Measurements from ENCODE around the gene SPINT1. TPM values are rescaled to one million over a fixed set of nuclear protein-coding genes. Genes with fewer than 3 reads are reported as not detected.

SPINT1 gene
- total RNA-seq, 2 donors from 2014 or later, result 8.4 to 11.7 TPM

DNA sequence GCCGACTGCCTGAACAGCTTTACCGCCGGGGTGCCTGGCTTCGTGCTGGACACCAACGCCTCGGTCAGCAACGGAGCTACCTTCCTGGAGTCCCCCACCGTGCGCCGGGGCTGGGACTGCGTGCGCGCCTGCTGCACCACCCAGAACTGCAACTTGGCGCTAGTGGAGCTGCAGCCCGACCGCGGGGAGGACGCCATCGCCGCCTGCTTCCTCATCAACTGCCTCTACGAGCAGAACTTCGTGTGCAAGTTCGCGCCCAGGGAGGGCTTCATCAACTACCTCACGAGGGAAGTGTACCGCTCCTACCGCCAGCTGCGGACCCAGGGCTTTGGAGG is 815 bp downstream of the SPINT1 start:
- Mint-ChIP-seq H3K27ac (peak overlapping the region; percentile 65), H3K4me3 (peak overlapping the region; percentile 85), H3K27me3 (no peaks in the 10 kb centered on the region), H3K36me3 (ENCODE audit: low read depth) (no peaks in the 10 kb centered on the region), H3K9me3 (no peaks in the 10 kb centered on the region), H3K4me1 (peaks cover 15% of the 10 kb centered on the region)
- peak; percentile 44 for ATAC-seq (replicated peaks)

DNA sequence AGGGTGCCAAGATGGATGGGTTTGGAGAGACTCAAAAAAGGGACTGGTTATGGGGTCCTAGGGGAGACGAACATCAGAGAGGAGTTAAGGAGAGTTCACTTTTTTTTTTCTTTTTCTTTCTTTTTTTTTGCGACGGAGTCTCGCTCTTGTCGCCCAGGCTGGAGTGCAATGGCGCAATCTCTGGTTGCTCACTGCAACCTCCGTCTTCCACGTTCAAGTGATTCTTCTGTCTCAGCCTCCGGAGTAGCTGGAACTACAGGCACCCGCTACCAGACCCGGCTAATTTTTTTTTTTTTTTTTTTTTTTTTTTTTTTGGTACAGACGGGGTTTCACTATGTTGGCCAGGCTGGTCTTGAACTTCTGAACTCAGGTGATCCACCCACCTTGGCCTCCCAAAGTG is 1.2 kb downstream of the SPINT1 start:
- Mint-ChIP-seq H3K9me3 (no peaks in the 10 kb centered on the region), H3K27ac (peak overlapping the region; percentile 65), H3K27me3 (no peaks in the 10 kb centered on the region), H3K4me3 (peak overlapping the region; percentile 85), H3K36me3 (ENCODE audit: low read depth) (no peaks in the 10 kb centered on the region), H3K4me1 (peaks cover 15% of the 10 kb centered on the region)
- ATAC-seq (replicated peaks), result no peak

DNA sequence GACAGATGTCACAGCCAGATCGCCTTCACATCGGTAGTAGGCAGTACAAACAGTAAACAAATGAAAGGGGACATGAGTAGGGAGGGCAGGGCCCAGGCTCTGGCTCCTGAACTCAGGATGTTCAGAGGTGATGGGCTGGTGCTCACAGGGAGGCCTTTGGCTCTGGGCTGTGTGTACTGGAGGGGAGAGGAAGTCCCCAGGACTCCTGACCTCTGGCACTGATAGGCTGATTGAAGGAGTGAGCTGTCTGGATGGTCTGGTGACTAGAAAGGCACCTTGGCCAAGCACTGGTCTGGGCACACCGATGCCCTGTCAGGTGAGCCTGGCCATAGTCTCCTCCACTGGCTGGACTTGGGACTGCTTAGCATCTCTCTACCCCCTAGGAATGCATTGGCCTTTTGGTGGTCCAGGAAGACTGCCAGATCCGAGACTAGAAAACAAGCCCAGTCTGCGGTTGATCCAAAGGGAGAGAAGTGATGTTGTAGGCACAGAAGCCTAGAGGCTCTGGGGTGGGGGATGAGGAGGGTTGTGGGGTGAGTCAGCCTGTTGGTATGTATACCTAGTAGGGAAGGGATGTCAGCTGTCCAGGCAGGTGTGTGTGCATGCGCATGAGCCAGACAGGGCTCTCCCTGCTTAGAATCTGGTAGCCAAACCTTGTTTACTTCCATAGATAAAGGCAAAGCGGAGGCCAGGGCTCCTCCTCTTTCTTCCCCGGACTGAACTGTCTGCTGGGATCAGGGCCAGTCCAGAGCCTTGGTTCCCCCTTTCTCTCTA is 1.9 kb downstream of the SPINT1 start:
- H3K4me3 Mint-ChIP-seq, result peak overlapping the region; percentile 85
- peaks cover 15% of the 10 kb centered on the region for H3K4me1 Mint-ChIP-seq
- H3K9me3 Mint-ChIP-seq, result no peaks in the 10 kb centered on the region
- H3K27ac Mint-ChIP-seq, result no peak overlapping the region
- ATAC-seq (replicated peaks), result no peak
- no peaks in the 10 kb centered on the region for H3K36me3 Mint-ChIP-seq (ENCODE audit: low read depth)
- H3K27me3 Mint-ChIP-seq, result no peaks in the 10 kb centered on the region

DNA sequence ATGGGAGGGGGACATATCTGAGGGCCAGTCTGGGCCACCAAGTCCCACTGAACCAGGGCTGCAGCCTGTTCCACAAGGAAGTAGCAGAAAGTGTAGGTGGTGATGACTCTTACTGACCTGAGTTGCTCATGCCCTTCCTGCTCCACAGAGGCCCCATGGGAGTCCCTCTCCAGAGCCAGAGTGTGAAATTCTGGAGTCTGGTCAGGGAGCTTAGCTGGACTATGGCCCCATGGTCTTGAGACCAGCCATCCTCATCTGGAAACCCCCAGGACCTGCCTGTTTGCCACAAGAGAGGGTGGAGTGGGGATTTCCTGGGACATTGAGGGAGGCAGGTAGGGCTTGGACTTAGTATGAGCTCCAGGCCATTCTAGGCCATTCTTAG is 3.0 kb downstream of the SPINT1 start:
- Mint-ChIP-seq H3K4me1 (peaks cover 15% of the 10 kb centered on the region), H3K36me3 (ENCODE audit: low read depth) (peaks cover 6% of the 10 kb centered on the region), H3K27me3 (no peaks in the 10 kb centered on the region), H3K4me3 (peak overlapping the region; percentile 85), H3K9me3 (no peaks in the 10 kb centered on the region), H3K27ac (no peak overlapping the region)
- no peak for ATAC-seq (replicated peaks)

DNA sequence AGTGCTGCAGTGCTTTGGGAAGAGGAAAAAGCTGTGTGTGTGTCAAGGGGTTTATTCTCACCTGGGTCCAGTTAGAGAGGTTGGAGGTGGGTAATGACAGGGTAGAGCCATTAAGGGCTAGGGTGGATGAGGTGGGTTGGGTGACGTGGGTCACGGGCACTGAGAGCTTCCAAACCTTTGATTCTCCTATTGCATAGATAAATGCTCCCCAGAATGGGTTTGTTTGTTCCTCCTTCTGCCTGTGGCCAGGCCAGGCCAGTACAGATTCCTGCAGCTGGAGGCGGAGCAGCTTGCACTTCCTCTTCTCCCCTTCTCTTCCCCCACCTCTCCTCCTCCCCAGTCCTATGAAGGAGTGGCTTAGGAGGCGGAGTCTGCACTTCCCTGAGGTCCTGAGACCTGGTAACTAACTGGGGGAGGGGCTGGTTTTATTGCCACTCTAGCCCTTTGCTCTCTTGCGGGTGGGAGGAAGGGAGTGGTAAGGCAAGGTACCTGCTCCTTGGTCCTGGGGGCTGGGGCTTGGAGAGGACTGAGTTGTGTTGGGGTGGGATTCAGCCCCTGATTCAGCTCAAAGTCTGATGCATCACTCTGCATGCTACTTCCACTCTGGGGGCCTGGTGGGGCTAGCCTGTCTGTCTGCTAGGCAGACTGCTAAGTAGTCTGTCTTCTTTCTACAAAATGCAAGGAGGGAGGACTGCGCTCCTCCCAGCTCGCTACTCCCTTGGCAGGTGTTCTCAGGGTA is 3.5 kb downstream of the SPINT1 start:
- Mint-ChIP-seq H3K27ac (peak overlapping the region; percentile 6), H3K27me3 (no peaks in the 10 kb centered on the region), H3K4me1 (peaks cover 15% of the 10 kb centered on the region), H3K36me3 (ENCODE audit: low read depth) (peaks cover 6% of the 10 kb centered on the region), H3K4me3 (peak overlapping the region; percentile 85), H3K9me3 (no peaks in the 10 kb centered on the region)
- ATAC-seq (replicated peaks), result no peak

DNA sequence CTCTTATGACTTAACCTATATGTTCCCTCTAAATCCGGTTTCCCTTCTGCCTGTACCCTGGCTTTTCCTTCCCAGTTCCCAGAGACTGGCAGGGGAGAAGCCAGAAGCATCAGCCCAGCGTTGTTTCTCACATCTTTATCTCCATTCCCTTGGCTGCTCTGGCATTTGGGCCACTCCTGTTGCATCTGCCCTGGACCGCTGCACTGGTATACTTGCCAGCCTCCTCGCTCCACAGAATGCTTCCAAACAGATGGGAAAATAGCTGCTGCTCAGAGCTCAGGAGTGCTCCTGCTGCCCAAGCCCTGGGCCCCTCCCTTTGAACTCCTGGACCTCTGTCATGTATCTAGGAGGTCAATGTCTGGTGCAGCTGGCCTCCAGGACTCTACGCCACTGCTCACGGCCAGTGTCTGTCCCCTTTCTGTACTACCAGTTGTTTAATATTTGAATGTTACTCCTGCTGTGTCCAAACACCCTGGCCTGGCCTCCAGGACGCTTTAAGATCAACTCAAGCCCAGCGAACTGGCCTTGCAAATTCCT is 6.8 kb downstream of the SPINT1 start:
- H3K27me3 Mint-ChIP-seq, result no peaks in the 10 kb centered on the region
- H3K4me3 Mint-ChIP-seq, result no peak overlapping the region
- H3K9me3 Mint-ChIP-seq, result no peaks in the 10 kb centered on the region
- no peak for ATAC-seq (replicated peaks)
- peaks cover 6% of the 10 kb centered on the region for H3K36me3 Mint-ChIP-seq (ENCODE audit: low read depth)
- H3K27ac Mint-ChIP-seq, result no peak overlapping the region
- H3K4me1 Mint-ChIP-seq, result peaks cover 12% of the 10 kb centered on the region

DNA sequence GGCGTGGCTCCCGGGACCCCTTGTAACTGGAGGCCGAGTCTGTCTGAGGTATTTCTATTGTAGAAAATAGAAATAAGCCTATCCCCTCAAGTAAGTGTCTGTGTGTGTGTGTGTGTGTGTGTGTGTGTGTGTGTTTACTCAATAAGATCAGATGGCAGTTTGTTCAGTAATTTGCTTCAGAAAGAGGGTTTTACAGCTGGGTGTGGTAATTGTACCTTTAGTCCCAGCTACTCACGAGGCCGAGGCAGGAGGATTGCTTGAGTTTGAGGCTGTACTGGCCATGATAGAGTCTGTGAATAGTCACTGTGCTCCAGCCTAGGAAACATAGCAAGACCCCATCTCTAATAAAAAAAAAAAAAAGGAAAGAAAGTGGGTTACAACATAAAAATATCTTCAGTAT is 8.7 kb downstream of the SPINT1 start:
- Mint-ChIP-seq H3K4me1 (peaks cover 6% of the 10 kb centered on the region), H3K27me3 (no peaks in the 10 kb centered on the region), H3K27ac (no peak overlapping the region), H3K36me3 (ENCODE audit: low read depth) (peaks cover 6% of the 10 kb centered on the region), H3K9me3 (no peaks in the 10 kb centered on the region), H3K4me3 (no peak overlapping the region)
- no peak for ATAC-seq (replicated peaks)

DNA sequence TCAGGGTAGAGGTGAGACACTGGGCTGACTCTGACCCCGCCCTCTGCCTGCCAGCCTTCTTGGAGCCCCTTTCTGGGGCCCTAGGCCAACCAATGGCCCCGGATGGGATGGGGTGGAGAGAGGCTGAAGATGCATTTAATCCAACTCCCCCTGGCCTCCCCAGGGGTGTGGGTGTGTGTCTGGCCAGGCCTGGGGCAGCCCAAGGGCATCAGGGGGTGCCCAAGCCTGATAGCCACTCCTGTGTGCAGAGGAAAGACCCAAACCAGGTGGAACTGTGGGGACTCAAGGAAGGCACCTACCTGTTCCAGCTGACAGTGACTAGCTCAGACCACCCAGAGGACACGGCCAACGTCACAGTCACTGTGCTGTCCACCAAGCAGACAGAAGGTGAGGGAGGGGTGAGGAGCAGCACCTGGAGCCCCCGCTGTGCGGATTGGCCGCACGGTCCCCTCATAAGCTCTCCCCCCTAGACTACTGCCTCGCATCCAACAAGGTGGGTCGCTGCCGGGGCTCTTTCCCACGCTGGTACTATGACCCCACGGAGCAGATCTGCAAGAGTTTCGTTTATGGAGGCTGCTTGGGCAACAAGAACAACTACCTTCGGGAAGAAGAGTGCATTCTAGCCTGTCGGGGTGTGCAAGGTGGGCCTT is 9.5 kb downstream of the SPINT1 start:
- Mint-ChIP-seq H3K27me3 (no peaks in the 10 kb centered on the region), H3K4me1 (peaks cover under 1% of the 10 kb centered on the region), H3K36me3 (ENCODE audit: low read depth) (peaks cover 6% of the 10 kb centered on the region), H3K4me3 (no peak overlapping the region), H3K9me3 (no peaks in the 10 kb centered on the region), H3K27ac (no peak overlapping the region)
- ATAC-seq (replicated peaks), result no peak

DNA sequence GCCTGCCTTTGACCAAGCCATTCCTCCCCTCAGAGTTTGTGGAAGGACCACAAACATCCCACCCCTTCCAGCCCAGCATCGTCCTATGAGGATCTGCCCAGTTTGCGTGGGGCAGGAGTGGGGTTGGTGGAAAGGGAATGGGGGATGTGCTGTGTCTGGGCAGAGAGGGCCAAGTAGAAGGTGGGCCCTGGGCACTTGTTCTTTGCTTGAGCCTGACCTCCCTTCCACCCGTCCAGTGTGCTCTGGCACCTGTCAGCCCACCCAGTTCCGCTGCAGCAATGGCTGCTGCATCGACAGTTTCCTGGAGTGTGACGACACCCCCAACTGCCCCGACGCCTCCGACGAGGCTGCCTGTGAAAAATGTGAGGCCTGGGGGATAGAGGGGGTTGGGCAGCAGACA is 10.3 kb downstream of the SPINT1 start:
- no peaks in the 10 kb centered on the region for H3K9me3 Mint-ChIP-seq
- H3K4me1 Mint-ChIP-seq, result peaks cover 7% of the 10 kb centered on the region
- no peak for ATAC-seq (replicated peaks)
- no peak overlapping the region for H3K4me3 Mint-ChIP-seq
- no peak overlapping the region for H3K27ac Mint-ChIP-seq
- no peaks in the 10 kb centered on the region for H3K27me3 Mint-ChIP-seq
- H3K36me3 Mint-ChIP-seq (ENCODE audit: low read depth), result peaks cover 6% of the 10 kb centered on the region

DNA sequence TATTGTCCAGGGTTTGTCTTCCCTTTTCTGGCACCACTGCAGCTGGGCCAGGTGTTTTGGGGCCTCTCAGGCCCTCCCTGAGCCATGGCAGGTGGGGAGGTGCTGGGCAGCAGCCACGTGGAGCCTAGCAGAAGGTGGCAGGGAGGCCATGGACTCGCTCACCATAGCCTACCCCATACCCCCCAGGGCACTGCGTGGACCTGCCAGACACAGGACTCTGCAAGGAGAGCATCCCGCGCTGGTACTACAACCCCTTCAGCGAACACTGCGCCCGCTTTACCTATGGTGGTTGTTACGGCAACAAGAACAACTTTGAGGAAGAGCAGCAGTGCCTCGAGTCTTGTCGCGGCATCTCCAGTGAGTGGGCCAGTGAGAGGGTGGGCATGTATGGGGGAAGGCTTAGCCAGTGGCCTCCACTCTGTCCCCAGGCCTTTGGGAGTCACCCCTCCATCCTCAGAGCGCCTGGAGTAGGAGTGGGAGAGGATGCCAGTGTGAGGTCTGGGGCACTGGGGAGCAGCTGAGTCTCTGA is 11.9 kb downstream of the SPINT1 start:
- Mint-ChIP-seq H3K27me3 (no peaks in the 10 kb centered on the region), H3K4me3 (no peak overlapping the region), H3K27ac (no peak overlapping the region), H3K9me3 (no peaks in the 10 kb centered on the region), H3K4me1 (peaks cover 10% of the 10 kb centered on the region), H3K36me3 (ENCODE audit: low read depth) (peaks cover 6% of the 10 kb centered on the region)
- ATAC-seq (replicated peaks), result no peak

DNA sequence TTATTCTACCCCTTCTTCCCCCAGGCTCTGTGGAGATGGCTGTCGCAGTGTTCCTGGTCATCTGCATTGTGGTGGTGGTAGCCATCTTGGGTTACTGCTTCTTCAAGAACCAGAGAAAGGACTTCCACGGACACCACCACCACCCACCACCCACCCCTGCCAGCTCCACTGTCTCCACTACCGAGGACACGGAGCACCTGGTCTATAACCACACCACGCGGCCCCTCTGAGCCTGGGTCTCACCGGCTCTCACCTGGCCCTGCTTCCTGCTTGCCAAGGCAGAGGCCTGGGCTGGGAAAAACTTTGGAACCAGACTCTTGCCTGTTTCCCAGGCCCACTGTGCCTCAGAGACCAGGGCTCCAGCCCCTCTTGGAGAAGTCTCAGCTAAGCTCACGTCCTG is 12.9 kb downstream of the SPINT1 start:
- no peak overlapping the region for H3K27ac Mint-ChIP-seq
- peaks cover 10% of the 10 kb centered on the region for H3K4me1 Mint-ChIP-seq
- H3K36me3 Mint-ChIP-seq (ENCODE audit: low read depth), result no peaks in the 10 kb centered on the region
- H3K9me3 Mint-ChIP-seq, result no peaks in the 10 kb centered on the region
- H3K4me3 Mint-ChIP-seq, result no peak overlapping the region
- H3K27me3 Mint-ChIP-seq, result no peaks in the 10 kb centered on the region
- no peak for ATAC-seq (replicated peaks)

DNA sequence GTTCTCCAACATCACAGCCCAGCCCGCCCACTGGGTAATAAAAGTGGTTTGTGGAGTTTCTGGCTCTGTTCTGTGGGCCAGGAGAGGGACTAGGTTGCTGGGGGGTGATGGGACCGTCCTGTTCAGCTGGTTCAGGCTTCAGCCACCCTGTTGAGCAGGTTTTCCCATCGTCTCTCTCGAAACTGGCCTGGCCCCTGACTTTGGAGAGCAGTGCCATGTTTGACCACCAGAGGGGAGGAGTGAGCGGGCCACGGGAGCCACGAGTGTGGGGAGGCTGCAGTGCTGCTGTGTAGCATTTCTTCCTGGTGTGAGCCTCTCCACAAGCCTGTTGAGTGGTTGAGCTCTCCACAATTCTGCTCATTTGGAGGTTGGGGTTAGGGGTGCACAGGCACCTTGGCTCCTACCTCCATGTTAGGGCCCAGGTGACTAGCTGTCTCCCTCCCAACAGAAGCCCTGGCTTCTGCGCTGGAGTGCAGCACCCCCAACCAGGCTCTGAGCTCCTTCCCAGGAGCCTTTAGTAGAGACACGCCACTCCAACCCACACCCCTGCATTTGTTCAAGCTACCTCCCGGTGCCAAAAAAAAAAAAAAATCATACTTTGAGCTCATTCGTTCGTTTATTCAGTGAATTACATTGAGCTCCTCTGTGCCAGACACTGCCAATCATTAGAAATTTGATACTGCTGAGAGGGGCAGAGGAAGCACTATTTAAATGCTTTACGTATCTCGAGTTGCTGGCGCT is 13.9 kb downstream of the SPINT1 start:
- H3K27me3 Mint-ChIP-seq, result peaks cover 2% of the 10 kb centered on the region
- no peaks in the 10 kb centered on the region for H3K36me3 Mint-ChIP-seq (ENCODE audit: low read depth)
- no peak overlapping the region for H3K4me3 Mint-ChIP-seq
- peak; percentile 87 for ATAC-seq (replicated peaks)
- H3K9me3 Mint-ChIP-seq, result no peaks in the 10 kb centered on the region
- H3K4me1 Mint-ChIP-seq, result peaks cover 10% of the 10 kb centered on the region
- peak overlapping the region; percentile 43 for H3K27ac Mint-ChIP-seq

DNA sequence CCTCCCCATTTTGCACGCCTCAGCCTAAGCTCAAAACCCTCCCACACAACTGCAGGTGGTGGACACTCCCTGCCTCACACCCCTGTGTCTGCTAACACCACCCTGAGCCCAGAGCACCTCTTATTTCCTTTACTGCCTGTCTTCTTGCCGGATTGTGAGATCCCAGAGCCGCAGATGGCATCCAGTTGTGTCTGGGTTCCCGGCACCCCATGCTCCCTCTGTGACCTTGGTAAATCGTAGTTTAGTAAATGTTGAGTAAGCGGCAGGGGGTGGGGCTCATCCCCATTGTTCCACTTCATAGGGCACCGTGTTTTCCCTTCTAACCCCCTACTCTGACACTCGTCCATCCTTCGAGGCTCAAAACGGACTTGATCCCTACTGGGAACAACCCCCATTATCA is 14.9 kb downstream of the SPINT1 start:
- no peak for ATAC-seq (replicated peaks)
- no peaks in the 10 kb centered on the region for H3K9me3 Mint-ChIP-seq
- peaks cover 4% of the 10 kb centered on the region for H3K27me3 Mint-ChIP-seq
- peak overlapping the region; percentile 70 for H3K27ac Mint-ChIP-seq
- no peak overlapping the region for H3K4me3 Mint-ChIP-seq
- H3K36me3 Mint-ChIP-seq (ENCODE audit: low read depth), result no peaks in the 10 kb centered on the region
- H3K4me1 Mint-ChIP-seq, result peaks cover 10% of the 10 kb centered on the region

DNA sequence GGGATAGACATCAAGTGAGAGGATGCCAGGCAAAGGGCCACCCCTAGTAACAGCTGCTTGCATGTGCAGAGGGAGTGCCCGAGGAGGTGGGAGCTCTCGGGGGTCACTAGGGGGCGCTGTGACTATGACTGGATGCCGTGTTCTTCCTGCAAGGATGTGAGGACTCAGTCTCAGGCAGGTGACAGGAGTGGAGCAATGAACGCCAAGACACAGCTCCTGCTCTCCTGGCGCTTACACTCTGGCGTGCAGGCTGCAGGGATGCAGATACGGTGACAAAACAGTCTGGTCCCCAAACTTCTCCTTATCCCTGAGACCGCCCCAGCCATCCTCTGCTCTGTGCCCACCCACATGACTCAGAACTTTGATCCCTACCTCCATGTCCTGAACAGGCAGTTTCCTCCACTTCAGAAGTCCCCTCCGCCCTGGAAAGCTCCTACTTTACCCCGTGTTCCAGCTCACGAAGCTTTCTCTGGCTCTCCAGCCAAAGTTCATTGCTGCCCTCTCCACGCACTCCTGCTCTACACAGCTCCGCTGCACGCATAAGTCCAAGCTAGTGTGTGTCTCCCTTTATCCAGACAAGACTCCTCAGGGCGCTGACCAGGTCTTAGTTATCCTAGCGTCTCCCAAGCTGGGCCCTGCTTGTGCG is 15.5 kb downstream of the SPINT1 start:
- Mint-ChIP-seq H3K36me3 (ENCODE audit: low read depth) (no peaks in the 10 kb centered on the region), H3K9me3 (no peaks in the 10 kb centered on the region), H3K27ac (peak overlapping the region; percentile 70), H3K4me1 (peaks cover 10% of the 10 kb centered on the region), H3K4me3 (no peak overlapping the region), H3K27me3 (peaks cover 4% of the 10 kb centered on the region)
- ATAC-seq (replicated peaks), result peak; percentile 90

Data from activated T-helper 17 cell treated with anti-CD3 and anti-CD28 coated beads, Interleukin-2, amount 50 U/mL, for 72 hours (primary cell).